Suppressor macrophage treated with lipopolysaccharide for 4 hours (primary cell): Measurements from ENCODE around the gene DDX10.
"Not testable (repeated sequence)": the region's sequence is repeated elsewhere in the genome, so short reads cannot be mapped to it uniquely, and the experiment has no call there.

Experiments
- DNase-seq: peaks from one replicate; pipeline ENCODE4 v3.0.0-alpha.2; 2020

DDX10 gene

DNA sequence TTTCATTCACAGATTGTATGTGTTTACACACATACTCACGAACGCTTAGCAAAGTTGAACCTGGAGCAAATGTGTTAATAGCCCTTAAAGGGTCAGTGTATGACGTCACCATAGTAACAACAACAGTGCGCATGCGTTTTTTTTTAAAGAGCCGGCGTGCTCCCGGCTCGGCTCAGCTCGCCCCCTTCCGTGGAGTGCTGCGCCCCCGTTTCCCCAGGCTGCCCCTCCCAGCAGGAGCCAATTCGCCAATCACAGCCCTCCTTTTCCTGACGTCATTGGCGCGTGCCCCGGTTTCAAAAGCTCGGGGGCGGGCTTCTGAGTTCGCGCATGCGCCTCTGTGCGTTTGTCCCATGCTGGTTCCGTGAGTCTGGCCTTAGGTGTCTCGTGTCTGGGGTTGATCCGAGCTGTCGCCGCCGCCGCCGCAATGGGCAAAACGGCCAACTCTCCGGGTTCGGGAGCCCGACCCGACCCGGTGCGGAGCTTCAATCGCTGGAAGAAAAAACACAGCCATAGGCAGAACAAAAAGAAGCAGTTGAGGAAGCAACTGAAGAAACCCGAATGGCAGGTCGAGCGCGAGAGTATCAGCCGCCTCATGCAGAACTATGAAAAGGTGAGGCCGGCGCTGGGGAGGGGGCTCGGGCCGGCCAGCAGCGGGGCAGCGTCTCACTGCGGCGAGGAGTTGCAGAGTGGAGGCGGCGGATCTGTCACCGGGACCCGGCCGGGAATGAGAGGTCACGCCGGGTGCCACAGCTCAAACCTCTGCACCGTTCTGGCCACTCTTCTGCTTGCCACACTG lies at the start of gene DDX10:
TSS of gene DDX10 (plus strand) at position 340 of the 796 bp plus-strand sequence. CDS start at position 425, 85 bp downstream.
- peak; percentile 99 for DNase-seq

DNA sequence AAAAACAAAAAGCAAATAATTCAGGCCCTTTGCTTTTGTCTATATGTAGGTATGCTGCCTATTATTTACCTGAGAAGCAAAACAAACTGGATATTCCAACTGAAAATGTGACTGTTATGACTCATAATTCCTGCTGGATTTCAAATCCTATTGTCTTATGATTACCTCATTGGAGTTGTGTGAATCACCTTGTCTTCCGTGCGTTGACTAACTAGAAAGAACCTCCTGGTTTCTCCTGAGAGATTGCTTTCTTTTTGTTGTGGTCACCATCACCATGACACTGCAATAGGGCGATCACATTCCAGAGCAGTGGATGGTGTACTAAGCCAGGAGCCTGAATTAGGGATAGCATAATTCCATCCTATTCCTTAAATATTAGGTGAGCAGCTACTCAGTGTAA lies 48.3 kb upstream of the DDX10 start:
- no peak for DNase-seq

DNA sequence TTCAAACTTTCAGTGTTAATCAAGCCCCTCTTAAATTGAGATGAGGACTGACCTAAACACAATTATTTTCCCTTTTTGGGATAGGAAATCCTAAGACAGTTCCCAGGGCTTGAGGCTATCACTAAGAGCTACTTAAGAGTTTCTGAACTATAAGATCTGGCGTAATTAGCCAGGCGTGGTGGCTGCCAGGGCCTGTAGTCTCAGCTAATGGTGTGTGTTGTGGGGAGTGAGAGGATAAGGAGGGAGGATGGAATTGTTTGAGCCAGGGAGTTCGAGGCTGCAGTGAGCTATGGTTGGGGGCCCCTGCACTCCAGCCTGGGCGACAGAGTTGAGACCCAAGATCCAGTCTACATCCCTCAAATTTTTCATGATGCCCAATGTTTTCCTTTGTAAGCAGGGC lies 47.8 kb upstream of the DDX10 start:
- no peak for DNase-seq

DNA sequence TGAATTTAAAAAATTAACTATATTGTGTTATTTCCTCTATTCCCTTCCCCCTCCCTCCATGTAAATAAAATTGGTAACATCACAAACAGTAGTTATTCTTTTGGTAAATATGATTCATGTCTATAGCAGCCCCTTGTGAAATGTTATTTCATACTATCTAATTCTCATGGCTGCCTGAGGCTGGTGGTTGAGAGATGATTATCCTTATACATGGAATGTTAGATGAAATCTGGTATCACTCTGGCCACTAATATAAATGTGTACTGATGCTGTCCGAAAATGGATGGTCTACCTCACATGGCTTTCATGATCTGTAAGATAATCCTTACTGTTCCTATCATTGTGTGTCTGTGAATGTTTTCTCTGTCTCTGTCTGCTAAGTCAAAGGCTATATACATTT lies 46.3 kb upstream of the DDX10 start:
- no peak for DNase-seq

DNA sequence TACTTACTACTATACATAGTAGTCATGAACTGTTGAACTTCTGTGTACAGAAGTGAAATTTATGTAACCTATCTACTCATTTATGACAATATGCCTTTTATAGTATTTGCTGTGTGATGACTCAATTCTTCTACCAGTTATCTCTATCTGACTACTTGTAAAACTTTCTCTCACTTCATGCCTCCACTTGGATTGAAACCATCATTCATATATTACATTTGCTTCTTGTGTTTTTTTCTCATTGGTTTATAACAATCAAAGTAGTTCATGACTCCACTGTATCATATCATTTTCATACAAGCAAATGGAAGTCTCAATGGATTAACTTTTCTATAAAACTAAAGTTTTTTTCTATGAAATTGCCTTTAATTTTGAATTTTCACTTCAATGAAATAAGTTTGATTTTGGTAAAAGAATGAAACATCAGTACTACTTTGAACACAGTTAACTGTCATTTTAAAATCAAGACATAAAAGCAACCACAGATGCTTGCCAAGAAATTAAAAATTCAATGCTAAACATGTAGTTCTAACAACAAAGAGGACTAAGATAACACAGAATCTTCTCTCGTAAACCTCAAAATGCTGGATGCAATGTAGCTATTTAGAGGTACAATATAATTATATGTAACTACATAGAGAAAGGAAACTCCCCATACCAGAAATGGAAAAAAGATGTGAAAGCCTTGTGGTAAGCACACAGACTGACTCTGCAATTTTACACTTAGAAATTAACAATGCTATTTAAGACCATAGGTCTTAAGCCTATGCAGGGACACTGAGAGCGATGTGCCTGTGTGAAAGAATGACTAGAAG lies 43.7 kb upstream of the DDX10 start:
- DNase-seq: peak; percentile 5

DNA sequence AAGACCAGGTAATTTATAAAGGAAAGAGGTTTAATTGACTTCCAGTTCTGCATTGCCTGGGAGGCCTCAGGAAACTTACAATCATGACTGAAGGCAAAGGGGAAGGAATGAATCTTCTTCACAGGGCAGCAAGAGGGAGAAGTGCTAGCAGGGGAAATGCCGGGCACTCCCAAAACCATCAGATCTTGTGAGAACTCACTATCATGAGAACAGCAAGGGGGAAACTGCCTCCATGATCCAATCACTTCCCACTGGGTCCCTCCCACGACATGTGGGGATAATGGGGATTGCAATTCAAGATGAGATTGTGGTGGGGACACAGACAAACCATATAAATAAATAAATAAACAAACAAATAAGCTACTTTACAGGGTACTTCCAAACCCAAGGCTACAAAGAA lies 42.5 kb upstream of the DDX10 start:
- DNase-seq: peak; percentile 24

DNA sequence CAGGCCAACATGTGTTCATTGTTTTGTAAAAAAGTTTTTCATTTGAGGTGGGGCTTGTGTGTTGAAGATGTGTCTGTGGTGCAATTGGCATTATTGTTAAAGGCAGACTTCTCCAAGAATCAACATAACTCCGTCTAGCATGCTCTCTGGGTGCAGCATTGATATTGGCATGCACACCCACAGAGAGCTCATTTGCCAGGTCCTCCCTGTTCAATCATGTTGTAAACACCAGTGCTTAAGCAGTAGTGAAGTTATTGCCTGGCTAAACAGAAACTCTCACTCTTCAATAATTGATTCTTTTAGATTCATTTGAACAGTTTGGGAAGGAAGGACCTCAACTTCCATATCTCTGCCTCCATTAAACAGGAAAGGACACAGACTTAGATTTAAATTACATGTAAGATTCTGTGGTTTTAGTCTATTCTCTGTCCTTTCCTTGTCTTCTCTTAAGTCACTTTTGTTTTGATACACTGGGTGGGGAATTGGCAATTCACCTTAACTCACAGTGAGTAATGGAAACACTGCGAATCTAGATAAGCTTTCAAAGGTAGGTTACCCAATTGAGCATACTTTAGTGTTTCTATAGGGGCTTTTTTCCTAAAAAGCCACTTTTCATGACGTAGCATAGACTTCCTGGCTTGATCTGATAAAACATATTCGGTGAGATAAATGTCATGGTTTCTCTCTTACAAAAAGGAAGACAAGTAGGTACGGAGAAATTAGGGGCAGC lies 40.5 kb upstream of the DDX10 start:
- DNase-seq: no peak

DNA sequence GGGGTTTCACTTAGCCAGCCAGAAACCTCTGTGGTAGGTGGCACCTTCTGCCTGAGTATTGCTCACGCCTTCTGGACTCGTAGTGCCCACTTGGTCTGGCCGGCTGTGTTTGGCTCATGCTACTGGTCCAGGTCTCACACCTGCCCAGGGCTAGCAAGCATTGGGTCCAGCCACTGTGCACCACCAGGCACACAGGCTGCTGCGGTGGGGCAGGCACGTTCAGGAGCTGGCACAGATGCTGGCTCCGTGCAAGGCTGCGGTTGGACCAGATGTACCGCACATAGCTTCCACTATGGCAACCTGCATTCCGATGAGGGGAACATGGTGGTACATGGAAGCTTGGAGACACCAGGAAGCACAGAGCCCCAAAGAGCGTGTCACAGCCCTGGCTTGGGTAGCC lies 36.5 kb upstream of the DDX10 start:
- DNase-seq: no peak

DNA sequence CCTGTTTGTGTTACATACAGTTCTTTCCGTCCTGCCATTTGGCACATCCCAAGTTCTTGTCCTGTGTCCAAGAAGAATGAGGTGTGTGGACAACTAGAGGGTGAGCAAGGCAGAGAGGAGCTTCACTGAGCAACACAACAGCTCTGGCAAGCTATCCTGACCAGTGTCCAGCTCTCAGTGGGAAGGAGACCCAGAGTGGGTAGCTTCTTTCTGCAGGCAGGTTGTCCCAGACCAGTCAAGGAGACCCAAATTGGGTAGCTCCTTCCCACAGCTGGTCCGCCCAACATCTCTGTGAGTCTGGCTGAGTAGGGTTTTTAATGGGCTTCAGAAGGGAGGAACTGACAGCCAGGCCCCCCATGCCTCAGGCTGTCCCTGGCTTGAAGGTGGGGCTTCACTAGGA lies 36.1 kb upstream of the DDX10 start:
- no peak for DNase-seq

DNA sequence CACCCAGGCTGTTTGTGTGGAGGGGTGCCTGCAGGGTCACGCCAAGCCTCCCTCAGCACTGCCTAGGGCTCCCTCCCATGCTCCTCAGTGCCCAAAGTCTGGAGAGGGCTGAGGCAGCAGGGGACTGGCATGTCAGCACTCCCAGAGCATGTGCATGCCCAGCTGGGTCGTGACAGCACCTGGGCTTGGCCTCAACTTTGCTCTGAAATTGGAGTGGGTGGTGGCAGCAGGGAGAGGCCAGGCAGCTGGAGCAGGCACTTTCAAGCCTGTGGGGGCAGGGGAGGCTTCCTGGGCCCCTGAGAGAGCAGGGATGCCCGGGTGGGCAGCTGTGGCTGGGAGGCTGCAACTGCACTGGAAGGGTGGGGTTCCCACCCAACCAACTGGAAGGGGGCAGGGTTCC lies 35.6 kb upstream of the DDX10 start:
- no peak for DNase-seq

DNA sequence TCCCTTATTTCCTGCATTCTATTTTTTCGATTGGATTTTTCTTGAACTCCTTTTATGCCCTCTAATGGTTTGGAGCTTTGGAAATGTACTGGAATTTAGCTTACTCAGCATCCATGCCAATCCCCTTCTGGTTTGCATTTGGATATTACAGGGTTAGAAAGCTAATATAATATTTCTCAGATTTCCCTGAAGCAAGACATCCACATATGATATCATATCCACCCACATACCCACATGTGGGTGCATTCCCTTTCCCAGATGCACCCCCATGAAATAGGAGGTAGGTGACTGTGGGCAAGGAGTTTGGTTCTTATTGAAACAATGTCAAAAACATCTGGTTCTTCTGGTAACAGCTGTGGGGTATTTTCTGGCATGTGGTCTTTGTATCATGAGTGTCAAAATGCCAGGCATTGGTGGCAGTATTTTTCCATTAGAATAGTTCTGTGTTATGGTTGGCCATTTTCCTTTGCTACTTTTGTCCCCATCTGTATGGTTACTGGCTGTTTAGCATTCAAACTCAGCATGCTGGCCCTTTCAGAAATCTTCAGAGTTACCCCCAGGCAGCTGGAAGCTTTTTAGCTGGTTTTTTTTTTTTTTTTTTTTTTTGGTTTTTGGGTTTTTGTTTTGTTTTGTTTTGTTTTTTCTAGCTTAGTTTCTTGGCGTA lies 32.7 kb upstream of the DDX10 start:
- no peak for DNase-seq

DNA sequence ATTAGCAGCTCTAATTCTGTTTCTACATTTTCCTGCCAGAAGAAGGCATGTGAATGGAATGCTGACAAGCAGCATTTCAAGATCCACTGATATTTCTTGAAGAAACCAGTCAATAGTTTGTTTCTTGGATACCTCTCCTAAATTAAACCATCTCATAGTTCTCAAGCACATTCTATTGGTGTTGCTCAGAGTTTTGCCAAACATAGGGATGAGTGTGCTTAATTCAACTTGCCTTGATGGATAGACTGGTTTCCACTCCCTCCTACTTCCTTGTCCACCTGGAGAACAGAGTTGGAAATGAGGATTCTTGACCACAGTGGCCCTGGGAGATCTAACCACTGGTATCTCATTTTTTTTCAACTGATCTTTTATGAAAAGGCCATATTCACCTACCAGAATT lies 29.8 kb upstream of the DDX10 start:
- no peak for DNase-seq

DNA sequence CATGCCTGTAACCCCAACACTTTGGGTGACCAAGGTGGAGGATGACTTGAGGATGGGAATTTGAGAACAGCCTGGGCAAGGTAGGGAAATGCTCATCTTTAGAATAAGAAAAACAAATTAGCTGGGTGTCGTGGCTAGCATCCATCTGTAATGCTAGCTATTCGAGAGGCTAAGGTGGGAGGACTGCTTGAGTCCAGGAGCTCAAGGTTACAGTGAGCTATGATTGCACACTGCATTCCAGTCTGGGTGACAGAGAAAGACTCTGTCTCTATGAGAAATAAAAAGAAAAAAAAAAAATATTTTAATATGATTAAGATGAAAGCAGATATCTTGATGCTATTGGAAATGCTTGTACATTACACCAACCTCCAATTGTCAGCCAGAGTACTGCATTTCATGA lies 28.6 kb upstream of the DDX10 start:
- no peak for DNase-seq

DNA sequence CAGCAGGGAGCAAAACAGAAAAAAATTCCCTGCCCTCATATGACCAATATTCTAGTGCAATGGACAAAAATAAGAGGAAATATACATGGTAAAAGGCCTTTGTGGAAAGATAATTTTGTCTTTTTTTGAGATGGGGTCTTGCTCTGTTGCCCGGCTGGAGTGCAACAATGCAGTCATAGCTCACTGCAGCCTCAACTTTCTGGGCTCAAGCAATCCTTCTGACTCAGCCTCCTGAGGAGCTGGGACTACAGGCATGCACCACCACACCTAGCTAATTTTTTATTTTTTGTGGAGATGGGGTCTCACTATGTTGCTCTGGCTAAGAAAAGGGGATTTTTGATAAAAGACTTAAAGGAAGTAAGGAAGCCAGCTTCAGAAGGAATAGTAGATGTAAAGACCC lies 25.7 kb upstream of the DDX10 start:
- no peak for DNase-seq

DNA sequence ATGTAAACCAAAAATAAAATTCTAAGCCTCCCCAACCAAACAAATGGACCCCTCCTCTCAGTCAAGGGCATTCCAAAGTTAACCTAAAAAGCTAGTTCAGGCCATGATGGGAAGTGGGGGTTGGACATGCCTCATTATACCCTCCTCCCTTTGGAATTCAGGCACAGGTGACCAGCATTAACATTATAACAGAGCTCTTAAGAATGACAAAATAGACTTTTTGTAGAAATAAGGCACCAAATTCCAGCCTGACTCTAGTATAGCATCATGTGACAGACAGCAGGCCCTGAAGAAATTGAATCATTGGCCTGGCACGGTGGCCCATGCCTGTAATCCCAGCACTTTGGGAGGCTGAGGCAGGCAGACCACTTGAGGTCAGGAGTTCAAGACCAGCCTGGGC lies 23.1 kb upstream of the DDX10 start:
- not testable (repeated sequence) for DNase-seq

DNA sequence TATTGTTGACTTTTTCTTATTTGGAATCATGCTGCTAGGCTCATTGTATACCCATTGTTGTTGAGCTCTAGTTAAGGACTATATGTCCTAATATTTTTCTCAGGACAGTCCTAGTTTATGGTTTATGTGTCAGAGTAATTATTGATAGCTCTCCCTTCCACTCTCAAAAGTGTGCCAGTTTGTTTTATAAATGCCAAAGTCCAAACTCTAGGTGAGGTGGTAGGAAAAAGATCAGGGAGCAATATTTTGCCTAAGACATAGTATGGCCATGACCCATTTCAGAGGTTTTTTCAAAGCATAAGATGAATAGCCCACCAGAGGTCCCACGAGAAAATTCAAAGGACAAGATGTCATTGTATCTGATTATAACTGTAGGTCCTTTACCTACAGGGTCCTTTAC lies 20.9 kb upstream of the DDX10 start:
- no peak for DNase-seq

DNA sequence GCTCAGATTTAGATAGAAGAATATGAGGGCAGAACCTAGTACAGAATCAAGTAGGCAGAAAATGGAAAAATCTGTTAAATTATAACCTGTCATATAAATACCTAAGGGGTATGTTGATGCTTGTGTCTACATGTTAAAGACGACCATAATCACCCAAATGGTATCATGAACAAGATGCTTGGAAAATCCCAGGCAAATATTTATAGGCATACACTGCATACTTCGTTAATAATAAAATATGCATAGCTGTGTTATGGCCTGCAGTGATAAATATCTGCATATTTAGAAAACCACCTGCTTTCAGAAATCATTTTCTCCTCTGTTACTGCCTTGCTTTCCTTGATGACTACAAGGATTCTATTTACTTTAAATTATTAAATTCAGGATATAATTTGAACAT lies 18.9 kb upstream of the DDX10 start:
- no peak for DNase-seq

DNA sequence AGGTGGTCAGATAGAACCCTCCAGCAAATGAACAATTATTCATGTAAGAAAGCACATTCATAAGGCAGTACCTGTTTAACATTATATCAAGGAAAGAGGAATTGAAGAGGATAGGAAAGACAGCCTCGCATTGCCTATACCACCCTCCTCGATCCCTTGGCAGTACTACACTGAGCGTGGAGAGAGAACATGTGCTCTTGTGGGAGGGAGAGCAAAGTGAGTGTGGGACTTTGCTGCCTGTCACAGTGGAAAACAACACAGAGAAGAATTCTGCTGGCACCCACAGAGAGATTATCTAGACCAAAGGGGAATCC lies 17.5 kb upstream of the DDX10 start:
- no peak for DNase-seq

DNA sequence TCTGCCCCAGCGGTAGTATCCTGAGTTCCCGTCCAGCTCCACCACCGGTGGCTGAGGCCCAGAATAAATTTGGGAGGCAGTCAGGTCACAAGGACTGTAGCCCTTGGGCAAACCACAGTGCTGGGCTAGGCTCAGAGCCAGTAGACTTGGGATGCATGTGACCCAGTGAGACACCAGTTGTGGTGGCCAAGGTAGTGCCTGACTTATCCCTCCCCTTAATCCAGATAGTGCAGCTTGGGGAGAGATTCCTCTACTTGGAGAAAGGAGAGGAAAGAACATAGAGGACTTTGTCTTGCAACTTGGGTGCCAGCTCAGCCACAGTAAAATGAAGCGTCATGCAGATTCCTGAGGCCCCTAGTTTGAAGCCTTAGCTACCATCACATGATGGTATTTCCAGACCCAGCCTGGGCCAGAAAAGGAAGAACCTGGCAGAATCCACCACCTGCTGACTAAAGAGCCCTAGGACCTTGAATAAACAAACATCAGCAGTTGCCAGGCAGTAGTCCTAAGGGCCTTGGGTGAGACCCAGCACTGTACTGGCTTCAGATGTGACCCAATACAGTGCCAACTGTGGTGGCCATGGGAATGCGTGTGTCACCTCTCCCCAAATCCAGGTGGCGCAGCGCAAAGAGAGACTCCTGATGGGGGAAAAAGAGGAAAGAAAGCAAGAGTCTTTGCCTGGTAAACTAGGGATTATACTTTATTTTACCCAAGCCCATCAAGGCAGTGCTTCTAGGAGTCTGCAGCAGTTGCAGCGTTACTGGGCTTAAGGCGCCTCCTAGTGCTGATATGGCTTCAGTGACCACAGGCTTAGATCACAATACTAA lies 17.0 kb upstream of the DDX10 start:
- peak; percentile 77 for DNase-seq

DNA sequence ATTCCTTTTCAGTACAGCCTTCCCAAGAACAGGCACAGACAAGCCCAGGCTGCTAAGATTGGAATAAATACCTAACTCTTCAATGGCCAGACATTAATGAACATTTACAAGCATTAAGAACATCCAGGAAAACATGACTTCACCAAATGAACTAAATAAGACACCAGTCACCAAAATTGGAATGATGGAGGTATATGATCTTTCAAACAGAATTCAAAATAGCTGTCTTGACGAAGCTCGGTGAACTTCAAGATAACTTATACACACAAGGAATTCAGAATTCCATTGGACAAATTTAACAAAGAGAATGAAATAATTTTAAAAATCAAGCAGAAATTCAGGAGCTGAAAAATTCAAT lies 16.4 kb upstream of the DDX10 start:
- DNase-seq: no peak

DNA sequence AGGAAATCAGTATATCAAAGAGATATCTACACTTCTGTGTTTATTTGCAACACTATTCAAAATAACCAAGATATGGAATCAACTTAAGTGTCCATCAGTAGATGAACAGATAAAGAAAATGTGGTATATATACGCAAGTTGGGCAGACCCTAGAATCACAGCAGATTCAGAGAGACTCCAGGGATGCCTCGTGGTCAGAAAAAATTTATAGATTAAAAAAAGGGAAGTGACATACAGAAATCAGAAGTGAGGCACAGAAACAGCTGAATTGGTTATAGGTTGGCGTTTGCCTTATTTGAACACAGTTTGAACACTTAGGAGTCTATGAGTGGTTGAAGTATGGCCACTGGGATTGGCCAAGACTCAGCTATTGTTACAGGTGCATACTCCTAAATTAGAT lies 10.8 kb upstream of the DDX10 start:
- peak; percentile 5 for DNase-seq

DNA sequence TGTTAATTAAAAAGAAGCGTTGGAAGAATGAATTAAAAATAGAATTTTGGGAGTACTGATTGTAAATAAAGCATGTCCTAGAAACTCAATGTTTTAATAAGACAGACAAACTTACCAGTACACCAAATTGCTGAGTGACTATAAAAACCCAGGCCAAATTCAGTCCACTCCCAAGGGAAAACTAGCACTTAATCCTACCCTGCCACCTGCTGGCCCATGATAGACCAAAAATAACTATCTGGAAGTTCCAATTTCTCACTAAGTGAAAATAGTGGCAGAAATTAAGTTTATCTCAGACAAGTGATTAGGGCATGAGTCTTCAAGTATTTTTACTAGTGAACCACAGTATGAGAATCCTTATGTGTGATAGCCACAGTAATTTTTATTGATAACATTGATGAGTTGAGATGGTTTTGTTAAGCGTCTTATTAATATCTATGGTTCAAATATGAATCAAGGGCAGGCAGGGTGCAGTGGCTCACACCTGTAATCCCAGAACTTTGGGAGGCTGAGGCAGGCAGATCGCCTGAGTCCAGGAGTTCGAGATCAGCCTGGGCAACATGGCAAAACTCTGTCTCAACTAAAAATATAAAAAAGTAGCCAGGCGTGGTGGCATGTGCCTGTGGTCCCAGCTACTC lies 9.8 kb upstream of the DDX10 start:
- peak; percentile 23 for DNase-seq
